Measurements from ENCODE around the gene MAN2A2.

The MAN2A2 gene

GRCh38 chr15:90954712-90955623 is 51.9 kb downstream of the MAN2A2 start, which contains the start of gene RCCD1:
RCCD1 (plus strand) TSS chr15:90954884; CDS start chr15:90956735, 1,851 bp downstream.
- H3K27ac ChIP-seq (ENCODE audit: low read length, poor library complexity, severe bottlenecking), result peak within 1 kb of the TSS; percentile 68
- H2BK15ac ChIP-seq (ENCODE audit: low read depth, poor library complexity, severe bottlenecking), result no peak within 1 kb of the TSS
- peak within 1 kb of the TSS; percentile 67 for H3K4me2 ChIP-seq (ENCODE audit: low read length, poor library complexity, severe bottlenecking)
- H3K27me3 ChIP-seq (ENCODE audit: control insufficient read depth in 1 of 2, insufficient read depth in 1 of 2, low read length in 2 of 2), result no peaks in the 10 kb centered on the region
- H4K91ac ChIP-seq (ENCODE audit: low read length), result peak within 1 kb of the TSS; percentile 64
- H2BK120ac ChIP-seq (ENCODE audit: low read depth, low read length), result no peak within 1 kb of the TSS
- H3K14ac ChIP-seq (ENCODE audit: low read length in 2 of 2), result peak within 1 kb of the TSS in 1 of 2 experiments; percentile 45
- peaks cover 17% of the 10 kb centered on the region for H3K79me1 ChIP-seq (replicated peaks; ENCODE audit: low read length, poor library complexity, severe bottlenecking)
- peak within 1 kb of the TSS; percentile 96 for H3K9ac ChIP-seq (ENCODE audit: low read length)
- H3K9me3 ChIP-seq (ENCODE audit: control insufficient read depth, low read length), result no peaks in the 10 kb centered on the region
- peak within 1 kb of the TSS; percentile 35 to 94 for H3K4ac ChIP-seq (ENCODE audit: low read depth in 1 of 2, low read length in 2 of 2)
- H3K18ac ChIP-seq (ENCODE audit: low read depth in 1 of 2, low read length in 2 of 2), result peak within 1 kb of the TSS; percentile 79 to 98
- WGBS, result 2% methylated on average over 67 of the region's 69 CpGs
- H2AK5ac ChIP-seq (ENCODE audit: low read length, severe bottlenecking), result no peak within 1 kb of the TSS
- peak within 1 kb of the TSS; percentile 72 for H2AFZ ChIP-seq (ENCODE audit: low read depth, low read length)
- H3K36me3 ChIP-seq (ENCODE audit: control insufficient read depth in 1 of 2, insufficient read depth in 2 of 2, low read depth in 1 of 2, low read length in 2 of 2), result peaks cover 39 to 52% of the 10 kb centered on the region in 2 experiments
- H3K23ac ChIP-seq (ENCODE audit: low read length in 2 of 2), result no peak within 1 kb of the TSS
- DNase-seq, result peak; percentile 96
- H3K4me1 ChIP-seq (ENCODE audit: control insufficient read depth, insufficient read depth, low read depth, low read length), result peaks cover 22% of the 10 kb centered on the region
- peak within 1 kb of the TSS; percentile 35 for H2BK5ac ChIP-seq (ENCODE audit: low read depth, low read length, poor library complexity, severe bottlenecking)
- no peak within 1 kb of the TSS for H2BK12ac ChIP-seq (ENCODE audit: low read length in 2 of 2)
- H3K4me3 ChIP-seq (ENCODE audit: insufficient read depth in 1 of 2, low read depth in 1 of 2, low read length in 2 of 2), result peak within 1 kb of the TSS; percentile 73 to 86
- peak within 1 kb of the TSS; percentile 92 for H4K8ac ChIP-seq (ENCODE audit: low read length)

- Histone ChIP-seq H3K14ac (ENCODE audit: low read length in 2 of 2) (no peak overlapping the region), H3K4ac (ENCODE audit: low read depth in 1 of 2, low read length in 2 of 2) (no peak overlapping the region), H4K91ac (ENCODE audit: low read length) (no peak overlapping the region), H2BK120ac (ENCODE audit: low read depth, low read length) (no peak overlapping the region), H2BK15ac (ENCODE audit: low read depth, poor library complexity, severe bottlenecking) (no peak overlapping the region), H2BK5ac (ENCODE audit: low read depth, low read length, poor library complexity, severe bottlenecking) (no peak overlapping the region), H3K23ac (ENCODE audit: low read length in 2 of 2) (no peak overlapping the region), H3K79me1 (replicated peaks; ENCODE audit: low read length, poor library complexity, severe bottlenecking) (peaks cover 15% of the 10 kb centered on the region), H3K18ac (ENCODE audit: low read depth in 1 of 2, low read length in 2 of 2) (no peak overlapping the region), H2AK5ac (ENCODE audit: low read length, severe bottlenecking) (no peak overlapping the region), H2BK12ac (ENCODE audit: low read length in 2 of 2) (no peak overlapping the region), H4K8ac (ENCODE audit: low read length) (peak overlapping the region; percentile 35), H2AFZ (ENCODE audit: low read depth, low read length) (no peak overlapping the region), H3K27ac (ENCODE audit: low read length, poor library complexity, severe bottlenecking) (no peak overlapping the region), H3K36me3 (ENCODE audit: control insufficient read depth in 1 of 2, insufficient read depth in 2 of 2, low read depth in 1 of 2, low read length in 2 of 2) (peaks cover 37 to 52% of the 10 kb centered on the region in 2 experiments), H3K4me2 (ENCODE audit: low read length, poor library complexity, severe bottlenecking) (no peak overlapping the region), H3K9ac (ENCODE audit: low read length) (peak overlapping the region; percentile 96), H3K4me1 (ENCODE audit: control insufficient read depth, insufficient read depth, low read depth, low read length) (peaks cover 21% of the 10 kb centered on the region), H3K4me3 (ENCODE audit: insufficient read depth in 1 of 2, low read depth in 1 of 2, low read length in 2 of 2) (peak overlapping the region in 1 of 2 experiments; percentile 86), H3K27me3 (ENCODE audit: control insufficient read depth in 1 of 2, insufficient read depth in 1 of 2, low read length in 2 of 2) (no peaks in the 10 kb centered on the region), H3K9me3 (ENCODE audit: control insufficient read depth, low read length) (no peaks in the 10 kb centered on the region)
- no peak for DNase-seq
- 82% methylated on average over 18 of the region's 20 CpGs for WGBS
These were observed 52.6 kb downstream of the MAN2A2 start for GRCh38 chr15:90955624-90956273.

DNA sequence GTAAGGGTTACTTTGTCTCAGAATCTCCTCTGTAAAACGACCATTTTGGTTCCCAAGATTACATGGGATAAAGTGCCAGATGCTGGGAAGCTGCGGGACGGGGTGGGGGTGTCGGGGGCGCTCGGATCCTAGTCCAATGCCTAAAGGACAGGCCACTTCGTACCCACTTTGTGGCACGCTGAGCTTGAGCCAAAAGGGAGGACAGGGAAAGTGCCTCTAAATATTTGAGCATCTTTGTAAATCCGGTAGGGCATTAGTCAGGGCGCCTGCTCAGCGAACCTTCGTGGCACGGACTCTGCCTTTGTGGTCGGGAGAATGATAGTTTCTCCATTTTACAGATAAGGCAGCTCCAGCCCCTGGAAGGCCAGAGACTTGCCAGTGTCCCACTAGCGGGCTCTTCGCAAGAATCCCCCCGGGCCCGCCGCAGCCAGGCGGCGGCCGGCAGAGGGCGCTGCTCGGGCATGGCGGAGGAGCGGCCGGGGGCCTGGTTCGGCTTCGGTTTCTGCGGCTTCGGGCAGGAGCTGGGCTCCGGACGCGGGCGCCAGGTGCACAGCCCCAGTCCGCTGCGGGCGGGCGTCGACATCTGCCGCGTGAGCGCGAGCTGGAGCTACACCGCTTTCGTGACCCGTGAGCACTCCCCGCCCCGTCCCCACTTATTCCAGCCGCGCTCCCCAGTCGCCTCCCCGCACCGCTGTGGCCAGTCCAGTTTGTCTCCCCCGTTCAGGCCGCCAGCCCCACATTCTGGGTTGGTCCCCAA is 53.4 kb downstream of the MAN2A2 start:
- peak; percentile 79 for DNase-seq

More for the DNA sequence above, 53.4 kb downstream of the MAN2A2 start:
- Histone ChIP-seq H2AK5ac (ENCODE audit: low read length, severe bottlenecking) (no peak overlapping the region), H3K18ac (ENCODE audit: low read depth in 1 of 2, low read length in 2 of 2) (peak overlapping the region; percentile 57 to 68), H3K79me1 (replicated peaks; ENCODE audit: low read length, poor library complexity, severe bottlenecking) (peaks cover 17% of the 10 kb centered on the region), H3K9me3 (ENCODE audit: control insufficient read depth, low read length) (no peaks in the 10 kb centered on the region), H3K27ac (ENCODE audit: low read length, poor library complexity, severe bottlenecking) (no peak overlapping the region), H2BK120ac (ENCODE audit: low read depth, low read length) (no peak overlapping the region), H3K4me2 (ENCODE audit: low read length, poor library complexity, severe bottlenecking) (peak overlapping the region; percentile 91), H2BK15ac (ENCODE audit: low read depth, poor library complexity, severe bottlenecking) (peak overlapping the region; percentile 61), H2BK12ac (ENCODE audit: low read length in 2 of 2) (no peak overlapping the region), H4K8ac (ENCODE audit: low read length) (peak overlapping the region; percentile 88), H3K4me3 (ENCODE audit: insufficient read depth in 1 of 2, low read depth in 1 of 2, low read length in 2 of 2) (peak overlapping the region; percentile 67 to 86), H3K4ac (ENCODE audit: low read depth in 1 of 2, low read length in 2 of 2) (no peak overlapping the region), H2AFZ (ENCODE audit: low read depth, low read length) (peak overlapping the region; percentile 73), H4K91ac (ENCODE audit: low read length) (no peak overlapping the region), H3K14ac (ENCODE audit: low read length in 2 of 2) (no peak overlapping the region), H3K4me1 (ENCODE audit: control insufficient read depth, insufficient read depth, low read depth, low read length) (peaks cover 21% of the 10 kb centered on the region), H3K27me3 (ENCODE audit: control insufficient read depth in 1 of 2, insufficient read depth in 1 of 2, low read length in 2 of 2) (no peaks in the 10 kb centered on the region), H3K36me3 (ENCODE audit: control insufficient read depth in 1 of 2, insufficient read depth in 2 of 2, low read depth in 1 of 2, low read length in 2 of 2) (peaks cover 37 to 55% of the 10 kb centered on the region in 2 experiments), H2BK5ac (ENCODE audit: low read depth, low read length, poor library complexity, severe bottlenecking) (no peak overlapping the region), H3K9ac (ENCODE audit: low read length) (peak overlapping the region; percentile 78), H3K23ac (ENCODE audit: low read length in 2 of 2) (no peak overlapping the region)
- 12% methylated on average over 42 of the region's 56 CpGs for WGBS

All from mesenchymal stem cell (in vitro differentiated cells and primary cell).